Epithelial cell of esophagus (primary cell): ENCODE measurements around the gene KPTN.

ENCODE experiments used
- DNase-seq: peaks from one replicate; pipeline ENCODE4 v3.0.0; 2010; ENCODE audit warnings: low read depth
- H3K4me3 ChIP-seq: 2 replicates; pipeline ENCODE4 v1.5.1; 2011; ENCODE audit warnings: mild to moderate bottlenecking, low read length, control low read depth
- CTCF ChIP-seq: IDR thresholded peaks from 2 replicates; pipeline ENCODE4 v1.5.1; 2011; ENCODE audit warnings: low read depth, mild to moderate bottlenecking, low read length, control low read depth, inconsistent platforms; ENCODE audit not compliant: insufficient read depth; ENCODE audit errors: missing control alignments

The KPTN gene

GRCh38 chr19:47465957-47466356 lies 18.1 kb downstream of the KPTN start:
- no peak for DNase-seq
- TF ChIP-seq CTCF: no peak
- no peak overlapping the region for H3K4me3 ChIP-seq

GRCh38 chr19:47464675-47465419 lies 19.2 kb downstream of the KPTN start:
- H3K4me3 ChIP-seq: no peak overlapping the region
- no peak for DNase-seq
- TF ChIP-seq CTCF: no peak

GRCh38 chr19:47461876-47462275 lies 22.1 kb downstream of the KPTN start:
- DNase-seq: no peak
- H3K4me3 ChIP-seq: no peak overlapping the region
- TF ChIP-seq CTCF: no peak

GRCh38 chr19:47459477-47459876 lies 24.5 kb downstream of the KPTN start:
- TF ChIP-seq CTCF: no peak
- H3K4me3 ChIP-seq: no peak overlapping the region

GRCh38 chr19:47458672-47459071 lies 25.3 kb downstream of the KPTN start:
- H3K4me3 ChIP-seq: no peak overlapping the region
- DNase-seq: no peak
- TF ChIP-seq CTCF: no peak

More at GRCh38 chr19:47459477-47459876, 24.5 kb downstream of the KPTN start:
- no peak for DNase-seq

GRCh38 chr19:47456721-47457474 lies 27.1 kb downstream of the KPTN start:
- H3K4me3 ChIP-seq: no peak overlapping the region
- no peak for TF ChIP-seq CTCF
- no peak for DNase-seq
